Measurements from ENCODE around the gene STX18. TPM values are rescaled to one million over a fixed set of nuclear protein-coding genes. Genes with fewer than 3 reads are reported as not detected.

STX18 gene
- total and polyA plus RNA-seq, 2 of the 13 experiments (the other 11 are each of a cell fraction or from before 2014, with no cell fraction given), result 23.9 to 37.1 TPM

GRCh38 chr4:4490816-4491215, 51.0 kb downstream of the STX18 start (continued):
- peak; percentile 32; the same call in 1 of the 2 replicates for TF ChIP-seq AHDC1 (CRISPR knock-in tag; IDR thresholded peaks at IDR 0.05; ENCODE audit: borderline replicate concordance)

GRCh38 chr4:4490041-4490440, 51.8 kb downstream of the STX18 start:
- peaks cover 33% of the 10 kb centered on the region for H3K79me2 ChIP-seq (ENCODE audit: insufficient read depth, low read length)
- no peak overlapping the region for H3K9ac ChIP-seq (ENCODE audit: insufficient read depth, low read depth, low read length)
- H3K9me3 ChIP-seq (ENCODE audit: low read length), result no peaks in the 10 kb centered on the region
- in situ Hi-C loops (cut with HindIII; ENCODE audit: extremely low pct_ligation_motif_present, low pct_unique_long_range_greater_than_20kb) (no loop called here), intact Hi-C loops (cut with micrococcal nuclease; ENCODE audit: unreplicated experiment) (no loop called here)
- no peak overlapping the region for H3K4me2 ChIP-seq (ENCODE audit: low read depth, low read length)
- ChIA-PET POLR2A (no interaction called here), CTCF (ENCODE audit: low intra/inter-chr PET ratio, low total read pairs) (no interaction called here)
- H3K27ac ChIP-seq (ENCODE audit: extremely low read length, insufficient read depth, low read length), result peak overlapping the region; percentile 36
- no peaks in the 10 kb centered on the region for H3K27me3 ChIP-seq (ENCODE audit: control insufficient read depth in 1 of 2, insufficient read depth in 2 of 2, low read length in 2 of 2)
- 69% methylated on average over 3 of the region's 3 CpGs for WGBS (ENCODE audit: low lambda C conversion rate)
- H3K36me3 ChIP-seq (replicated peaks in 1 of 2; ENCODE audit: control insufficient read depth in 1 of 2, insufficient read depth in 2 of 2, low read length in 2 of 2), result 0 out of 5 replicates have a peak, but pooled peaks cover 0 to under 1% of the 10 kb centered on the region in 2 experiments
- FAIRE-seq (no peak), DNase-seq (ENCODE audit: low spot score) (no peak), ATAC-seq (no peak)
- H4K20me1 ChIP-seq (ENCODE audit: insufficient read depth, low read length), result no peaks in the 10 kb centered on the region
- H3K4me1 ChIP-seq (ENCODE audit: insufficient read depth, low read length), result peaks cover 91% of the 10 kb centered on the region
- no peak overlapping the region for H3K4me3 ChIP-seq (replicated peaks in 1 of 3; ENCODE audit: insufficient read depth in 1 of 3, low read depth in 2 of 3, low read length in 3 of 3)
- no peak overlapping the region for H2AFZ ChIP-seq (ENCODE audit: low read length)
- no TSS peak for BruUV-seq (replicated peaks)
- TF ChIP-seq HNRNPLL (IDR thresholded peaks at IDR 0.05; ENCODE audit: low read depth, low read length, poor library complexity, severe bottlenecking), result no peak
- TF ChIP-seq DDIT3 (CRISPR knock-in tag; IDR thresholded peaks at IDR 0.05), result no peak
- TF ChIP-seq, protein P1, sequence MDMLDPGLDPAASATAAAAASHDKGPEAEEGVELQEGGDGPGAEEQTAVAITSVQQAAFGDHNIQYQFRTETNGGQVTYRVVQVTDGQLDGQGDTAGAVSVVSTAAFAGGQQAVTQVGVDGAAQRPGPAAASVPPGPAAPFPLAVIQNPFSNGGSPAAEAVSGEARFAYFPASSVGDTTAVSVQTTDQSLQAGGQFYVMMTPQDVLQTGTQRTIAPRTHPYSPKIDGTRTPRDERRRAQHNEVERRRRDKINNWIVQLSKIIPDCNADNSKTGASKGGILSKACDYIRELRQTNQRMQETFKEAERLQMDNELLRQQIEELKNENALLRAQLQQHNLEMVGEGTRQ (IDR thresholded peaks at IDR 0.05; ENCODE audit: low read depth, low read length), result no peak
- TF ChIP-seq, protein P1 (CRISPR knock-in tag; IDR thresholded peaks at IDR 0.05; ENCODE audit: borderline replicate concordance), result no peak
- no peak for TF ChIP-seq SOX5 (CRISPR knock-in tag; IDR thresholded peaks at IDR 0.05; ENCODE audit: borderline replicate concordance)
- no peak for TF ChIP-seq SYNCRIP (IDR thresholded peaks at IDR 0.05; ENCODE audit: insufficient read depth, low read depth, low read length)
- no peak for TF ChIP-seq NR3C1 (CRISPR knock-in tag; IDR thresholded peaks at IDR 0.05)
- TF ChIP-seq ZNF766 (CRISPR knock-in tag; IDR thresholded peaks at IDR 0.05; ENCODE audit: borderline replicate concordance), result no peak
- no peak for TF ChIP-seq ZNF367 (CRISPR knock-in tag; IDR thresholded peaks at IDR 0.05; ENCODE audit: borderline replicate concordance)
- TF ChIP-seq ZNF276 (CRISPR knock-in tag; IDR thresholded peaks at IDR 0.05; ENCODE audit: low read depth), result no peak
- no peak for TF ChIP-seq ZNF747 (CRISPR knock-in tag; IDR thresholded peaks at IDR 0.05; ENCODE audit: borderline replicate concordance)
- TF ChIP-seq ASH2L (IDR thresholded peaks at IDR 0.05; ENCODE audit: insufficient read length, low read depth, low read length), result no peak

Measured in HepG2 (cell line).